ENCODE data around the gene JPT1. TPM values are rescaled to one million over a fixed set of nuclear protein-coding genes. Genes with fewer than 3 reads are reported as not detected.

Gene JPT1
- total RNA-seq, 1 experiment from 2014 or later = 210 TPM

DNA sequence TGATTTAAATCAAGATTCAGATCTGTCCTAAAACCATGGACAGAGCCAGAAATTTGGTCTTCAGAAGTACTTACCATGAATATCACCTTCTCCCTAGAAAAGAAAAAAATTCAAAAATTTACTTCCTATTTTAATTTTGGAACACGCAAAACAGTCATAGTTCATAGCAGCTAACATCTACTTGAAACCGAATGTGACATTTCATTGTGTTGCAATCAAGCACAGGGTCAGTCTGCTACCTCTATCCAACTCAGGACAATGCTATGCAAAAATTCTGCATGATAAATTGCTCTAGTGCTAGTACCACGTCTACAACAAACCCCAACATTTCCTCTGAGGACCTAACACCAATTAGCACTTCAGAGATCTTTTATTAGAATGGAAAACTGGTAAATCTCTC is 7.7 kb downstream of the JPT1 start:
- Mint-ChIP-seq H3K27ac (ENCODE audit: unreplicated experiment) (no peak overlapping the region), H3K4me3 (ENCODE audit: unreplicated experiment) (no peak overlapping the region), H3K9me3 (ENCODE audit: unreplicated experiment) (no peaks in the 10 kb centered on the region), H3K4me1 (ENCODE audit: low read depth, unreplicated experiment) (peaks cover 7% of the 10 kb centered on the region), H3K36me3 (ENCODE audit: insufficient read depth, unreplicated experiment) (peaks cover 93% of the 10 kb centered on the region), H3K27me3 (ENCODE audit: insufficient read depth, unreplicated experiment) (no peaks in the 10 kb centered on the region)
- BruUV-seq (replicated peaks) = no TSS peak
- POLR2A ChIA-PET = no interaction called here
- TF ChIP-seq, protein P1, sequence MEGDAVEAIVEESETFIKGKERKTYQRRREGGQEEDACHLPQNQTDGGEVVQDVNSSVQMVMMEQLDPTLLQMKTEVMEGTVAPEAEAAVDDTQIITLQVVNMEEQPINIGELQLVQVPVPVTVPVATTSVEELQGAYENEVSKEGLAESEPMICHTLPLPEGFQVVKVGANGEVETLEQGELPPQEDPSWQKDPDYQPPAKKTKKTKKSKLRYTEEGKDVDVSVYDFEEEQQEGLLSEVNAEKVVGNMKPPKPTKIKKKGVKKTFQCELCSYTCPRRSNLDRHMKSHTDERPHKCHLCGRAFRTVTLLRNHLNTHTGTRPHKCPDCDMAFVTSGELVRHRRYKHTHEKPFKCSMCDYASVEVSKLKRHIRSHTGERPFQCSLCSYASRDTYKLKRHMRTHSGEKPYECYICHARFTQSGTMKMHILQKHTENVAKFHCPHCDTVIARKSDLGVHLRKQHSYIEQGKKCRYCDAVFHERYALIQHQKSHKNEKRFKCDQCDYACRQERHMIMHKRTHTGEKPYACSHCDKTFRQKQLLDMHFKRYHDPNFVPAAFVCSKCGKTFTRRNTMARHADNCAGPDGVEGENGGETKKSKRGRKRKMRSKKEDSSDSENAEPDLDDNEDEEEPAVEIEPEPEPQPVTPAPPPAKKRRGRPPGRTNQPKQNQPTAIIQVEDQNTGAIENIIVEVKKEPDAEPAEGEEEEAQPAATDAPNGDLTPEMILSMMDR (IDR thresholded peaks at IDR 0.05; ENCODE audit: insufficient read depth in 1 of 2, low read depth in 1 of 2, low read length in 1 of 2, severe bottlenecking in 1 of 2, unreplicated experiment in 1 of 2) = no peak
- CTCF ChIA-PET = no interaction called here
- DNase-seq = no peak
- H3K36me3 ChIP-seq (ENCODE audit: control insufficient read depth, insufficient read depth, low read length) = peaks cover 5% of the 10 kb centered on the region
- no peak overlapping the region for H3K4me3 ChIP-seq (ENCODE audit: low read depth, low read length)
- H3K4me1 ChIP-seq = no peaks in the 10 kb centered on the region
- intact Hi-C loops (cut with micrococcal nuclease; ENCODE audit: unreplicated experiment) = no loop called here
- H3K27me3 ChIP-seq (replicated peaks; ENCODE audit: control insufficient read depth, insufficient read depth, low read length) = no peaks in the 10 kb centered on the region
- no peaks in the 10 kb centered on the region for H3K9me3 ChIP-seq

DNA sequence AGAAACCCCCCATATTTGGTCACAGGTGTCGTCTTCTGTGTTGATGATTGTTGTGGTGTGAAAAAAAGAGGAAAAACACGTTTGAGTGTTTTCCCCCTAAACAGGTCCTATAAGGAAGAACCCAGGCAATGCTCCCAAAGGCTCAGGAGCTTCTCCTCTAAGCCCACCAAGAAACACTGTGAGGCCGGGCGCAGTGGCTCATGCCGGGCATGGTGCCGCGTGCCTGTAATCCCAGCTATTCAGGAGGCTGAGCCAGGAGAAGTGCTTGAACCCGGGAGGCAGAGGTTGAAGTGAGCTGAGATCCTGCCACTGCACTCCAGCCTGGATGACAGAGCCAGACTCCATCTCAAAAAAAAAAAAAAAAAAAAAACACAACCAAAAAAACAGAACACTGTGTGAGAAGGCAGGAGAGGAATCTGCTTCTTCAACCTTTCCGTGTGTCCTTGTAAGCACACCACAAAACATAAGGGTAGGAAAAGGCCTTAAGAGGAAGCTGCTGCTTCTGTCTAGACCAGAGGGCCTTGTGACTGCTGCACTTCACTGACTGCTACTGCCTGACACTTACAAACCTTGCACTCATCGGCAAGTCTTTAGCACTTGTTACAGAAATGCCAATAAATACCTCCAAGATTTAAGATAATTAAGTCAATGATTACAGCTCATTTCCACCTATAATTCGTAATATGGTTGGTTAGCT is 9.3 kb downstream of the JPT1 start:
- Histone ChIP-seq H3K9me3 (no peaks in the 10 kb centered on the region), H3K4me1 (no peaks in the 10 kb centered on the region), H3K4me3 (ENCODE audit: low read depth, low read length) (no peak overlapping the region), H3K36me3 (ENCODE audit: control insufficient read depth, insufficient read depth, low read length) (peaks cover 5% of the 10 kb centered on the region), H3K27me3 (replicated peaks; ENCODE audit: control insufficient read depth, insufficient read depth, low read length) (no peaks in the 10 kb centered on the region)
- Mint-ChIP-seq H3K36me3 (ENCODE audit: insufficient read depth, unreplicated experiment) (peaks cover 97% of the 10 kb centered on the region), H3K9me3 (ENCODE audit: unreplicated experiment) (no peaks in the 10 kb centered on the region), H3K27me3 (ENCODE audit: insufficient read depth, unreplicated experiment) (no peaks in the 10 kb centered on the region), H3K4me3 (ENCODE audit: unreplicated experiment) (no peak overlapping the region), H3K4me1 (ENCODE audit: low read depth, unreplicated experiment) (peaks cover 6% of the 10 kb centered on the region), H3K27ac (ENCODE audit: unreplicated experiment) (no peak overlapping the region)
- CTCF ChIA-PET = interaction anchor here (0.6 to 1.1 kb wide), 4 partner anchors 17 to 76 kb away, joined by 4 to 12 read pairs (median 6); no protein-coding TSS in a partner anchor
- peak in 1 of 2 experiments; percentile 7 for DNase-seq
- BruUV-seq (replicated peaks) = no TSS peak
- POLR2A ChIA-PET = interaction anchor here (0.6 to 0.7 kb wide), 2 partner anchors 10 to 25 kb away, joined by 4 to 9 read pairs; partner anchors contain the start of gene JPT1
- TF ChIP-seq, protein P1 (IDR thresholded peaks at IDR 0.05; ENCODE audit: insufficient read depth in 1 of 2, low read depth in 1 of 2, low read length in 1 of 2, severe bottlenecking in 1 of 2, unreplicated experiment in 1 of 2) = no peak
- intact Hi-C loops (cut with micrococcal nuclease; ENCODE audit: unreplicated experiment) = no loop called here

DNA sequence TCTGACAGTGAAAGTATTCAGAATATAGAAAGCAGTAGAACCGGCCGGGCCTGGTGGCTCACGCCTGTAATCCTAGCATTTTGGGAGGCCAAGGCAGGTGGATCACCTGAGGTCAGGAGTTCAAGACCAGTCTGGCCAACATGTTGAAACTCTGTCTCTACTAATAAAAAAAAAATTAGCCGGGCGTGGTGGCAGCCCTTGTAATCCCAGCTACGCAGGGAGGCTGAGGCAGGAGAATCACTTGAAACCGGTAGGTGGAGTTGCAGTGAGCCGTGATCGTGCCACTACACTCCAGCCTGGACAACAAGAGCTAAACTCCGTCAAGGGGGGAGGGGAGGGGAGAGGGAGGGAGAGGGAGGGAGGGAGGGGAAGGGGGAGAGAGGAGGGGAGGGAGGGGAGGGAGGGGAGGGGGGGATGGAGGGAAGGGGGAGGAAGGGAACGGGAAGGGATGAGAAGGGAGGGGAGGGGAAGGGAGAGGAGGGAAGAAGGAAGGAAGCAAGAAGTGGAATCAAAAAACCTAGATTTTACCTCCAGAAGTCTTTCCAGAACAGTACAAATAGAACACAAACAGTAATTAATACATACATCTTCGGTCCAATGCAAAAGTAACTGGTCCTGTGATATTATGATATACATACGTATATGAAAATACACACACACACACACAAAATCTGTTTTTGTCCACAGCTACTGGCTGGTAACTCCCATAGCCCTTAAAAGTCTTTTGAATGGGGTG is 11.9 kb downstream of the JPT1 start:
- no peaks in the 10 kb centered on the region for H3K9me3 ChIP-seq
- no peak for DNase-seq
- no peaks in the 10 kb centered on the region for H3K27me3 Mint-ChIP-seq (ENCODE audit: insufficient read depth, unreplicated experiment)
- H3K4me3 Mint-ChIP-seq (ENCODE audit: unreplicated experiment) = no peak overlapping the region
- TF ChIP-seq, protein P1 (IDR thresholded peaks at IDR 0.05; ENCODE audit: insufficient read depth in 1 of 2, low read depth in 1 of 2, low read length in 1 of 2, severe bottlenecking in 1 of 2, unreplicated experiment in 1 of 2) = no peak
- no peaks in the 10 kb centered on the region for H3K9me3 Mint-ChIP-seq (ENCODE audit: unreplicated experiment)
- ChIA-PET POLR2A (no interaction called here), CTCF (interaction anchor here (0.5 kb wide), 1 partner anchor 233 kb away, joined by 5 read pairs; no protein-coding TSS in a partner anchor)
- H3K4me1 Mint-ChIP-seq (ENCODE audit: low read depth, unreplicated experiment) = no peaks in the 10 kb centered on the region
- intact Hi-C loops (cut with micrococcal nuclease; ENCODE audit: unreplicated experiment) = no loop called here
- no TSS peak for BruUV-seq (replicated peaks)
- H3K27ac Mint-ChIP-seq (ENCODE audit: unreplicated experiment) = no peak overlapping the region
- H3K36me3 Mint-ChIP-seq (ENCODE audit: insufficient read depth, unreplicated experiment) = peaks cover 95% of the 10 kb centered on the region
- no peaks in the 10 kb centered on the region for H3K27me3 ChIP-seq (replicated peaks; ENCODE audit: control insufficient read depth, insufficient read depth, low read length)
- H3K36me3 ChIP-seq (ENCODE audit: control insufficient read depth, insufficient read depth, low read length) = peaks cover 4% of the 10 kb centered on the region
- no peak overlapping the region for H3K4me3 ChIP-seq (ENCODE audit: low read depth, low read length)
- H3K4me1 ChIP-seq = no peaks in the 10 kb centered on the region

Data from Caco-2 (cell line).